A172 (cell line): ENCODE measurements around the gene GPR78. TPM values are rescaled to one million over a fixed set of nuclear protein-coding genes. Genes with fewer than 3 reads are reported as not detected.

Source experiments
- DNase-seq: peaks from one replicate; pipeline ENCODE4 v3.0.0-alpha.2; 2015; ENCODE audit warnings: low spot score
- total RNA-seq: library from RNA; depleted of rRNA; stranded (reverse); fragments of >200 nt; shearing (Covaris generic); gene quantifications from 2 replicates; pipeline ENCODE4 v1.2.3, GENCODE V29; 2014

GPR78 gene
- total RNA-seq, 1 experiment from 2014 or later = 0.59 TPM

DNA sequence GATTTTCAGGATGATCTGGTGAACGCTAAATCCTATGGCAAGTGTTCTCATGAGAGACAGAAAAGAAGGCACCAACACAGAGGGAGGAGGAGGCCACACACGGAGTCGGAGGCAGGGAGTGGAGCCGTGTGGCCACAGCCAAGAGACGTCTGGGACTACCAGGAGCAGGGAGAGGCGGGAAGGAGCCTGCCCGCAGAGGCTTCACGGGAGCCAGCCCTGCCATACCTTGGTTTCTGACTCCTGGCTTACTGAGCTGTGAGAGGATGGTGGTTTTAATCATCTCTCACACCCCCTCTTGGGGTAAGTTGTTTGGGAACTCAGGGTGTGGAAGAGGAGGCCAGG lies 33.5 kb upstream of the GPR78 start:
- DNase-seq = no peak

DNA sequence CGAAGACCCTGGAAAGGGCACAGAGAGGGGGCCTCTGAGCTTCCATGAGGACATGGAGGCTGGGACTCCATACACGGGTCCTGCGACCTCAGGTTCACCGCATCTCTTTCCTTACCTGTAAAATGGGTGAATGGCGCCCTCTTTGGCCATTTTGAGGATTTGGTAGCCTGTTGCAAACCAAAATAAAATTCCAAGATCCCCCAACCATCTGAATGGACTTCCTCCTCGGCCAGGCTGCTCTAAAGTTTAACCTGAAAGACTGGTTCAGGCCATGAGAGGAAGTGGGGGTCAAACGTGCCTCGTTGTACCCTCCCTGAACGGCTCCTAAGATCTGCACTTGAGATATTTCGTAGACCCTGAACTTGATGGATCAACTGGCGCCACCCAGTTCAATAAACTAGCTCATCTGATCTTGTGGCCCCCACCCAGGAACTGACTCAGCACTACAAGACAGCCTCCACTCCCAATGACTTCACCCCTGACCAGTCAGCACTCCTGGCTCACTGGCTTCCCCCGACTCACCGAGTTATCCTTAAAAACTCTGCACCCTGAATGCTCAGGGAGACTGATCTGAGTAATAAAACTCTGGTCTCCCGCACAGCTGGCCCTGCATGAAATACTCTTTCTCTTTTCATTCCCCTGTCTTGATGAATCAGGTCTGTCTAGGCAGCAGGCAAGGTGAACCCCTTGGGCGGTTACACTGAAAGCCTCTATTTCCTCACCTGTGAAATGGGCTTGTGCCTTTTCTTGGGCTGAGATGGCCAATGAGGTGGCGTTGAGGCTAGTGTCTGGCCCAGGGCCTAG lies 32.9 kb upstream of the GPR78 start:
- DNase-seq = peak; percentile 91

DNA sequence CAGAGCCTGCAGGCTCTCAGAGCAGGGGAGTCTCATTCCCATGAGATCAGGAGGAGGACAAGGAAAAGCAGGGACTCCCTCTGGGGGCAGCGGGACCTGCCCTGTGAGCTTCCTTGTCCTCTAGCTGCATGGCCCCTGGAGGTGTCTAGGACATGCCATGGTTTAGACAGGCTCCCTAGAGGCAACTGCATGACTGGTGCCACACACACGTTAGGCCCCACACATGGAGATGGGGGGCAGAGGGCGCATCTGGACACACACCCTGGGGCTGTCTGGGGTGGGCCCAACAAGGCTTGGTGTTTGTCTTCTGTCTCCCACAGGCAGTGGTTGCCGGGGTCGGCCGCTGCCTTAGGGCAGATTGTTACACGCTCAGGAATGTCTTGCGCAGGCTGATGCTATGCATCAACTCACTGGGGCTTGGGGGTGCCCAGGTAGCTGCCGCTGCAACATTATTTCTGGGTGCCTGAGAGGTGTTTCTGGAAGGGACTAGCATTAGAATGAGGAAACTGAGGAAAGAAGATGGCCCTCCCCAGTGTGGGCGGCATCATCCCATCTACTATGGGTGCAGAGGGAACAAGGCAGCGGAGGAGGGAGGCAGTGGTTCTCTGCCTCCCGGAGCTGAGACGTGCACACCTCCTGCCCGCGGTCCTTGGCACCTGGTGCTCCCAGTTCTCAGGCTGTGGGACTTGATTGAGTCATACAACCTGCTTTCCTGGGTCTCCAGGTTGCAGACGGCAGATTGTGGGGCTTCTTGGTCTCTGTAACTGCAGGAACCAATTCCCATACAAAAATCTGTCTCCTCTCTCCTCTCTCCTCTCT lies 32.1 kb upstream of the GPR78 start:
- DNase-seq = no peak

DNA sequence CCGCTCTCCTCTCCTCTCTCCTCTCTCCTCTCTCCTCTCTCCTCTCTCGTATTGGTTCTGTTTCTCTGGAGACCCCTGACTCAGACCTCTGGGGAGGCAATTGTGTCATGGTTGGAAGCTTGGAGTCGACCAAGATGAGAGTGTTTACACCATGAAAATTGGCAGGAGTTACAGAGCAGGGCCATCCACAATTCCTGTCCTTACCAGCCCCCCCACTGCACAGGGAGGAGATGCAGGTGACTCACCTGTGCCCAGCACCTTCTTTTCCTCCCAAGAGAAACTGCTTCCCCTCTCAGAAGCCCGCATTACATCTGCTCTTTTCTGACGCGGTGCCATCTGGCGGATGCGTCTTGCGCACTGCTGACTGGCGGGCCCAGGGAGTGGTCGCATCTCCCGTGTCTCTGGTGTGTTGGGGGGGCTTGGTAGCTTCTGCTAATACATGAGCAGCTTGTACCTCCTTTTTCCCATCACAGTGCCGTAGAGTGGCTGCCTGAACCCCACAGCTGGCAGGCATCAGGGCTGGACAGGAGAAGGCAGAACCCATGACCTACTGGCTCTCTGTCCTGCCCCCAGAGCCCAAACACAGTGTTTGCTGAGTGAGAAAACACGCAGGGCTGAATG lies 31.4 kb upstream of the GPR78 start:
- no peak for DNase-seq

DNA sequence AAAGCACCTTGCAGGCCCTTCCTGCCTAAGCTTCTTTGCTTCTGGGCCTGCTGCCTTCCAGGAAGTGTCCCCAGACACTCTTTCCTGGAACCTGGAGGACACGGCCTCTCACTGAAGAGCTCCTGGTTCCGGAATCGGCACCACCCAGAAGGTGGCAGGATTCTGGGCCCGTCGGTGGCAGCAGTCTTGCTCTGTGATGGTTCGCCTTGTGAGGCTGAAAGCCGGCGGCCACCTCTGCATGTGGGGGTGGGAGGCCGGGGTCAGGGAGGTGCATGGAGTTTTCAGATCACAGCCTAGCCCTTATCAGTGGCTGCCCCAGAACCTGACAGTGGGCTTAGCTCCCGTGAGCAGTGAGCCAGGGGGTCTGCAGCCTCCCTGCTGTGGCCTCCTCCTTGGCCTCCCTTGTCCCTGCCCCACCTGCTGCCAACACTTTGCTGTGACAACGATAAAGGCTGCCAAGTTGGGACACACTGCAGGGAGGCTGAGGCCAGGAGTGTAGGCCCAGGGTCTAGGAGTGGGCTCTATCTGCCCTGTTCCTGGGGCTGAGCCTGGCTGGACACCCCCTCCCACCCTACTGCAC lies 30.8 kb upstream of the GPR78 start:
- no peak for DNase-seq

DNA sequence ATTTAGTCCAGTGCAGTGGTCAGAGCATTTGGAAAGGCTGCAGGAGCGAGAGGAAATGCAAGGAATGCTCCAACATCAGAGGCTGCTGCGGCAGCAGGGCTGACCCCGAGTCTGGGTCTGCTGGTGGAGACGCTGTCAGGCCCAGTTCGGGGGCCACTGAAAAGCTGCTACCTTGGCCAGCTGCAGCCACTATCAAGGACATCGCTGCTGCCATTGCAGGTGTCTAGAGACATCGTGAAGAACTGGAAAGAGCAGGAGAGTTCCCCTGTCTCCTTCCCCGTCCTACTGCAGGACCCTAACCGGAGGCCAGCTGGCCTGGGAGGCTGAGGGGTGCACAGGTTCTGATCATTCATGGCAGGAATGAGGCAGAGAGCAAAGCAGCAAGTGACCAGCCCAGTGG lies 29.5 kb upstream of the GPR78 start:
- DNase-seq = no peak

DNA sequence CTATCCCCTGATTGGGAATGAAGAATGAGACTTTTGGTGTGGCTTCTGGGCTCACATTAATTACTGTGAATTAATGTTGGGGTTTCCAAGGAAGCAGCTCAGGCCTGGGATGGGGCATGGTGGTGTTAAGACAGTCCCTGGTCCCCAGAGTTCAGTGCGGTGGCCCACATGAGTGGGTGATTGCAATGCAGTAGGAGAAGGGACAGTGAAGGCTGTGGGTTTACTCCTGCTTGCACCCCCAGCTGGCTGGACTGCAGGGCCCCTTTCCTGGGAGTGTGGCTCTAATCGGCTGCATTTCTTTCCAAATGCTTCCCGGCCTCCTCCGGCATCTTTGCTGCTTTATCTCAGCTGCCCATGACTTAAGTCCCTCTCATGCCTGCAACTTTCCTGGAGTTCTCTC lies 28.2 kb upstream of the GPR78 start:
- no peak for DNase-seq

DNA sequence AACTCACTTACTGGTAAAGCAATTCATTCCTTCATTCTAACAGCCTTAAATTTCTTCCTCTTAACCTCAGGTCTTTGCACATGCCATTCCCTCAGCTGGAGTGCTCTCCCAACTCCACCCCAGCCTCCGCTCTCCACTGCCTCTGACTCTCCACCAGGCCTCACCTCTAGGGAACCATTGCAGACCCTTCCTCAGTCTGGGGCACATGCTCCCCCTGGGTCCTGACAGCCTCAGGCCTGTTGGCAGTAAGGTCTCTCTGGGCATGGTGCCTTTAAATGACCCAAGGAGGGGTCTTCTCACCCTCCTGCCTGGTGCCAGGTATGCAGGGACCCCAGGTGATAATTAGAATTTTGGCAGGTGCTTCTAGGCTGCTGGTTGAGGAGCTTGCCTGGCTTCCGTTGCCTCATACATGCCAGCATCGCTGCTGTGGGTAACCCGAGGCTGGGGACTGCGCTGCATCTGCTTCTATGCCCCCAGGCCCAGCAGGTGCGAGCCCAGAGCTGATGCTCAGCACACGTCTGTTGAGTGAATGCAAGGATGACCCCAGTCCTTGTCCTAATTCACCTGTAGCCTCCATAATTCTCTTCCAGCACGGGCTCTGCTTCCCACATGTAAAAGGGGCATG lies 27.5 kb upstream of the GPR78 start:
- DNase-seq = no peak

DNA sequence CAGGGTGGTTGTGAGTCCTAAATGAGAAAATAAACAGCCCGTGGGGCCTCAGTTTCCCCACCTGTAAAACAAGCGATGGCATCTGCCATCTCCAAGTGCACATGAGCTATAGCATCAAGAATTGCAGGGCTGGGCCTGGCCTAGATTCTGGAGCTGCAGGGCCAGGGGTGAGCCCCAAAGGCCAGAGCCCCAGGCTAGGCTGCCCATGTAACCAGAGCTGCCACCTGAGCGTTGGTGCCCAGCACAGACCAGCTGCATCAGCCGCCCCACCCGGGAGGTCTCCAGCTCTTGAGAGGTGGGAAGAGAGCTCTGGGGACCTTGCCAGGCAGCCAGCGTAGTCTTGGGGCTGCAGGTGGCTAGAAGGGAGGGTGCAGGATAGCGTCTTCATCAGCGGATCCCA lies 27.0 kb upstream of the GPR78 start:
- no peak for DNase-seq

DNA sequence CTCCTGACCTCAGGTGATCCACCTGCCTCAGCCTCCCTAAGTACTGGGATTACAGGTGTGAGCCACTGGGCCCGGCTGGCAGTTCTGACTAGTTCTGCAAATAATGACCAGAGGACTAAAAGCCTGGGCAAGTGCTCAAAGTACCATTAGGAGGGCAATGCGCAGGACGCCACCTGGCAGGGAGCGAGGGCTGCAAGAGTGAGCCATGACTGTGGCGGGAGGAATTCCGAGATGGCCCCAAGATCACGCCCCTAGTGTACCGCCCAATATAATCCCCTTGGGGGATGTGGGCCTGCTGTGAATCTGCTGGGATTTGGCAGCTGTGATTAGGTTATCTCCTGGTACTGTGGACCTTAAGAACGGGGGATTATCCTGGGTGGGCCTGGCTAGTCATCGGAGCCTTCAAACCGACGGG lies 26.2 kb upstream of the GPR78 start:
- no peak for DNase-seq

DNA sequence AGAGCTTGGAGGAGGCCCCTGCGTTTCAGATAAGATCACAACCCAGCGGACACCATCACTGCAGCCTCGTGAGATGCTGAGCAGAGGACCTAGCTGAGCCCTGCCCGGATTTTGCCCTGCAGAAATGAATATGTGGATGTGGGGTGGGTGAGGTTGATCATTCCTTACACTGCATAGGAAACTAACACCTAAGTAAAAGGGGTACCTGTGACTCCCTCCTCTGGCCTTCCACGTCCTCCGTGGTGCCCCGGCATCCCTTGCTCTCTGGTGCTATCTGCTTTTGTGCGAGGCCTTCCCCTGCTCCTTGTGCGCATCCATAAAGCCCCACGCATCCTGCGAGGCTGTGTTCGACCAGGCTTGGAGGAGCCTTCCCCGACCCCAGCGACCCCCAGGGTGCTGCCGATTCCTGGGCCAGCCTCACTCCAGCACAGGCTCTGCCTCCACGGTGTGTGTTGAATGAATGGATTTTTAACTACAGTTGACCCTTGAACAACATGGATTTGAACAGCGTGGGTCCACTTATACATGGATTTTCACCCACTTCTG lies 25.6 kb upstream of the GPR78 start:
- DNase-seq = no peak

DNA sequence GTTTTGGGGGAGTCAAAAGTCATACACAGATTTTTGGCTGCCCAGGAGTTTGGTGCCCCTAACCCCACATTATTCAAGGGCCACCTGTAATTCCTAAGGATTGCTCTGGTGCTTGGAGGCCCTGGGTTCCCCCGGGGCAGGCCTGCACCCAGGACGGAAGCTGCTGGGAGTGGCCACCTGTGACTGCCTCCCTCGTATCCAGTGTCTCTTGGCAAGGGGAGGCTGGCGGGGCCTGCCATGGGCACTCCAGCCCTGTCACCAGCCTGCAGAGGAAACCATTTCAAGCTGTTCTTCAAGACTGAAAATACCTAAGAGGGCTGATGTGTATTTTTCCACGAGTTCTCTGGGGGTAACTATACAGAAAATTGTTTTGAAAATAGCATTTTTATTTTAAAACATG lies 24.5 kb upstream of the GPR78 start:
- no peak for DNase-seq

DNA sequence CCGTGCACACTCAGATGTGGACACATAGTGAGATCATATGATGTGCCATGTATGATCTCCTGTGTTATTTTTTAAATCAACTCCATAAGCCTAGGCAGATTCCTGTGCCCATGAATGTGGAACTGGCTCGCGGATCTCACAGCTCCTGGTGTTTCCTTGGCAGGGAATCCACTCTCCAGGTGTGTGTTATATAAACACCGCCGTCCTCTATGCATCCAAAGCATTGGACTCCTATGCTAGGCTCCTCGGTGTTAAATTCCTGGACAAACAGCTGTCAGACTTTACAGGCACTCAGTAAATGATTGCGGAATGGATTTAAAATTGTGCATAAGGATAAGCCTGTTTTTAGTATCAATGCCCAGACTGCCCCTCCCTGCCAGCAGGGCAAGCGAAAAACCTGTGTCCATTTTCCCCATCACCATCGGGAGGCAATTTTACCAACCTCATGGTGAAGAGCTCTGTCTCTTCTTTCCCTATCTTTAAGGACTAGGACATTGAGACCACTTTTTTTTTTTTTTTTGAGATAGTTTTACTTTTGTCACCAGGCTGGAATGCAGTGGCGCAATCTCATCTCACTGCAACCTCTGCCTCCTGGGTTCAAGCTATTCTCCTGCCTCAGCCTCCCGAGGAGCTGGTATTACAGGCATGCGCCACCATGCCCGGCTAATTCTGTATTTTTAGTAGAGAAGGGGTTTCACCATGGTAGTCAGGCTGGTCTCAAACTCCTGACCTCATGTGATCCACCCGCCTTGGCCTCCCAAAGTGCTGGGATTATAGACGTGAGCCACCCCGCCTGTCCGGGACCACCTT lies 23.6 kb upstream of the GPR78 start:
- DNase-seq = no peak

DNA sequence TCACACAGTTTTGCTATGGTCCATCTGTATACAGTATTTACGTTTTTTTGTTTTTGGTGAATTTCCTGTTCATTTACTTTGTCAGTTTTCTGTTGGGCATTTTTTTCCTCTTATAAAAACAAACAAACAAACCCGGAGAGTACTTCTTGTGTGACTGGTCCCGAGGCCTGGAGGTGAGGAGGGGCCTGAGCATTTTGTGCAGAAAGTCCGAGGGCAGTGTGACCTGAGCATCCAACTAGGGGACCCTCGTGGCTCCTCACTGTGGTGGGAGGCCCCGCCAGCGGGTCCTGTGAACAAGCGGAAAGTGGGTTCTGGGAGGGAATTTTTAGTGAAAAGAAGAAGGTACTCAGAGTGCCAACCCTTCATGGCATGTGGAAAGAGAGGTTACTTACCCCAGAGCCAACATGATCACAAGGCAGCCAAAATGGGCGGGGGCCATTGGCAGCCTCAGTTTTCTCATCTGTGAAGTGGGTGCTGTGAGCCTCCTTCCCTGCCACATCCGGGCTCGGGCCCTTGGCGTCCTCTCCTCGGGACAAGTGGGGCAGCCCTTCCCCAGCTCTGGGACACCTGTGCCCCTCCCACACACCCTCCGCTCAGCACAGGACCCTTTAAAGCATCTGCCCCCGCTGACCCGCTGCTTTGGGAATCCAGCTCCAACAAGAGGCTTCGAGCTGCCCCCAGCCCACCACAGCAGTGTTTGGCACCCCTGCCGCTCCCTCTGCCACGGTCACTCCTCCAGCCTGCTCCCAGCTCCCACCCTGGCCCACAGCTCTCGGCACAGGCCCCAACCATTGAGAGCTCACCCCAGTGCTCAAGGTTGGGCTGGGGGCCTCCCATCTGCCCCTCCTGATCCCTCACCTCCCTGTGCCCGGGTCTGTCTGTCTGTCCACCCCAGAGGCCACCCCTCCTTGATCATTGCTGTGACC lies 22.8 kb upstream of the GPR78 start:
- DNase-seq = no peak

DNA sequence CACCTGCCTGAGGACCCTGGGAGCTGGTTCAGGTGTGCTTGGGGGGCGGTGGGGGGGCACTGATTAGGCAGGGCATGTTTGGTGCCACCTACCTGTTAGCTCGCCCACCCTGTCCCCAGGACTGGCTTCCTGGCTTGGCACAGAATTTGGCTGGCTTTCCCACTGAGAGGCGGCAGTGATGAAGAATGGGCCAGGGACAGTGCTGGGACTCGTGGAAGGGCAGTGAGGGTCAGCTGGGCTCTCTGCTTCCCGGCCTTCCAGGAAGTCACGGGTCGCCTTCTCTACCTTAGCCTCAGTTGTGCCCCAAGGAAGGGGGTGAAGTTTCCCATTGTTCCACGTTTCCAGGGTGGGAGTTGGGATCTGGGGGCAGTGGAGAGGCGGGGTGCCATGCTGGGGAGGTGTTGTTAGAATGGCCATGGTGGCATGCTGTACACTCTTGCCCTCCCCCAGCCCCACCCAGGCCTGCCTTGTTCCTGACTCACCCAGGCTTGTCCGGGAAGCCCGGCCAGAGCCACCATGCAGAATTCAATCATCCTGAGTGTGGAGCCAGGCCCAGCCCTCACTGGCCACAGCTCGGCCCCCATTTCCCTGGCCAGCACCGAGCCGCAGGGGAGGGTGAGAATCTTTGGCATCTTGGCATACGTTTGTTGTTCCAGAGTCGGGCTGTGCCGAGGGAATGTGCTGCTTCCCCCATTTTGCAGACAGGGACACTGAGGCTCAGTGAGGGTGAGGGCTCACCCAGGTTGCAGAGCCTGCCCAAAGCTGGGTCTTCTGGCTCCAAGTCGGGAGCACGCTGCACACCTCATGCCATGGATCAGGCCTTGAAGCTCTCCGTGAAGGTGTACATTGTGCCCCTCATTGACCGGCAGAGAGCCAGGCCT lies 21.9 kb upstream of the GPR78 start:
- peak; percentile 57 for DNase-seq

DNA sequence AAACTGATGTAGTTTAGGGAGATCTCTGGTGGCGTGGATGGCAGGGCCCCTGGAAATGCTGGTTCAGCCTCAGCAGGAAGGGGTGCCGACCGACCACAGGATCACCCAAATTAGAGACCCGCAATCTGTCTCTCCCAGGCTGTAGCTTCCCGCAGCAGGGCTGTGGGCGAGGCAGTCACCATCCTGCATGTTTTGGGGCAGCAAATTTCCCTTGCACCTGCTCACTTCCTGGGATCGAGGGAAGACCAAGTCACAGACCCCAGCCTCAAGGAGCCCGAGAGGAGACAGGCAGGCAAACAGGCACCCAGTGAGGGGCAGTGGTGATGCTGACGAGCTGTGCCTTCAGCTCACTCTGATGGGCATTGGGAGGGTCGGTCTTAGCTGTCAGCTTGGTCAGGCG lies 21.2 kb upstream of the GPR78 start:
- DNase-seq = no peak

DNA sequence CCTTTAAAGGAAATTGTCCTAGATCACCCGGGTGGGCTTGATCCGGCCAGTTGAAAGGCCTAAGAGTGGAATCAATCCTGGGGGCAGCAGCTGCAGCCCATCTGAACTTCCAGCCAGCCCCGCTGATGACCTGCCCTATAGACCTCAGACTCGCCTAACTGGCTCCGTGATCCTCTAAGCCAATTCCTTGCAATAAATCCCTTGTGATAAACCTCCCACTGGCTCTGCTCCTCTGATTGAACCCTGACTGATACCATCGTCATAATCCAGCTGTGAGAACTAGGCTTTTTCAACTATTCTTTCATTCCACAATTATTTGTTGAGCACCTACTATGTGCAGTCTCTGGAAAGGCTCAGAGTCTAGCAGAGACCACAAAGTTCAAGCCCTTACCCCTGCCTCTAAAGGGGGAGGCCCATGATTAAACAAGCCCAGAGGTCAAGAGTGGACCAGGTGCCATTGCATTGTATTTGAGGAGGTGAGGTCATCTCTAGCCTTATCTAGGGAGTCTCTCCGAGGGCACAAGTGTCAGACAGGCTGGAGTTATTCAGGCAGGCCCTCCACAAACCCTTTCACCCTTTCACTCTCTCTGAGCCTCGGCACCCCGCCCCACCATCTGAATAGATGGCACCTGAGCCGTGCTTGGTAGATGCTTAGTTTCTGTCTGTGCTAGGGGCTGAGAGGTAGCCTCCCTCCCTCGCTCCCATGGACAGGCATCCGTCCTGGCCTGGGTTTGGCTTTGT lies 20.5 kb upstream of the GPR78 start:
- no peak for DNase-seq
